Colon (tissue), 2 donors: ENCODE results near the gene XRCC1.
"Not testable (repeated sequence)": the region's sequence is repeated elsewhere in the genome, so short reads cannot be mapped to it uniquely, and the experiment has no call there.

Experiments
- FAIRE-seq: peaks from 2 replicates; lab custom pipeline; 2012; peaks lifted over from hg19 to GRCh38; lab: Jason Lieb, UNC
- donor health status: control.
- donor health status: control.

Gene XRCC1

DNA sequence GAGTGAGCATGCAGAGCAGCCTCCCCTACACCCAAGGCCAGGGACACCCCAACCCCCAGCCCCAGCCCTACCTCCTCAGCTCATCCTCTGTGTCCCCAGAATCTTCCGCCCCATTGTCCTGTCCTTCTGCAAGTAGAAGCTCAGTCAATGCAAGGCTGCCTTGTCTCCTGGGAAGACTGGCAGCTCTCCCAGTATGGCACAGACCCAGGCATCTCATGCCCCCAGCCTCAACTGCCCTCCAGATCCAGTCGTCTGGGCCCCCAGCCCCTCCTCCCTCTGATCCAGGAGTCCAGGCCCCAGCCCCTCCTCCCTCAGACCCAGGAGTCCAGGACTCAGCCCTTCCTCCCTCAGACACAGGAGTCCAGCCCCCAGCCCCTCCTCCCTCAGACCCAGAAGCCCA lies 29.3 kb downstream of the XRCC1 start:
- no peak for FAIRE-seq

DNA sequence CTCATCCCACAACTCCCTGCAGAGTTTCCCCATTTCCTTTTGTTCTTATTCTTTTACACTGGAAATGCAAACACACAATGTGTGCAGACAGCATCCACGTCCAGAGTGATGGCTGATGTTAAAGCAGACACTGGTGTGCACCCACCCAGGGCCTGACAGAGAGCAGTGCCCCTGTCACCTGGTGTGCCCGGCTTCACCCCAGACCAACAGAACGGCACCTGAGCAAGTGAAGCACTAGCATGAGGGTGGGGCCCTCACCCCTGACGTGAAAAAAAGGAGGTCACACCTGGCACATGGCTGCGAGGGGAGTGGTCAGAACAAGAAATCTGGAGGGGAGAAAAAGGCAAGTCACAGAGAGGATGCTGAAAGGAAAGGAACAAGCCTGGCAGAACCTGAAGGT lies 30.1 kb downstream of the XRCC1 start:
- no peak for FAIRE-seq

DNA sequence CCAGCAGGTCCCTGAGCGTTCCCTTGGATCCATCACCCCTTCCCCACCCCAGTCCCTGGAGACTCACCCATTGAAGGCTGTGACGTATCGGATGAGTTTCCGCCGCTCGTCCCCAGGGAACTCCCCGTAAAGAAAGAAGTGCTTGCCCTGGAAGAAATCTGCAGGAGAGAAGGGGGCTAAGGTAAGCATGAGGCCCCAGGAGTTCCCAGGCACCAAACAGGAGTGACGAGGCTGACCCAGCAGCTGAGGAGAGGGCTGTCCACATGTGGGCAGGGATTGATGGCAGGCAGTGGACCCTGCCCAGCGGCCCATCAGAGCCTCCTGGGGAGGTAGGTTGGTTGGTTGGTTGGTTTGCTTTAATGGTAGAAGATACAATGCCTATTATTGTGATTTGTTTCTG lies 31.2 kb downstream of the XRCC1 start:
- no peak for FAIRE-seq

DNA sequence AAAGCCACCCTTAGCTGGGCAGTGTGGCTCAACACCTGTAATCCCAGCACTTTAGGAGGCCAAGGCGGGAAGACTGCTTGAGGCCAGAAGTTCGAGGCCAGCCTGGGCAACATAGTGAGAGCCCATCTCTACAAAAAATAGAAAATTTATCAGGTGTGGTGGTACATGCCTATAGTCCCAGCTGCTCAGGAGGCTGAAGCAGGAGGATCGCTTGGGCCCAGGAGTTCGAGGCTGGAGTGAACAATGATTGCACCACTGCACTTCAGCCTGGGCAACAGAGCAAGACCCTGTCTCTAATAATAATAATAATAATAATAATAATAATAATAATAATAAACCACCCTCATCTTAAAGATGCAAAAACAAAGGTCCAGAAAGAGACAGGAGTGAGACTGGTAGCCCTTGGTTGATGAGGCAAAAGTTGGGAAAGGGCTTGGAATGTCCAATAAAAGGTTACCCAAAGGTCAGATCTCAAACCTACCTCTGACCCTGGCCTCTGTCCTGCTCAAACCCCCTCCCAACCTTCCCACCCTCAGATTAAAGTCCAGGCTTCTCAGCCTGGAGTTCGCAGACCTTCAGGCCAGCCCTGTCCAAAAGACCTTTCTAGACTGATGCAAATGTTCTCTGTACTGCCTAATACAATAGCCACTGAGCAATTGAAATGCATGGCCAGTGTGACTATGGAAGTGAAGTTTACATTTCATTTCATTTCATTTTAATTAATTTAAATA lies 33.2 kb downstream of the XRCC1 start:
- no peak for FAIRE-seq

DNA sequence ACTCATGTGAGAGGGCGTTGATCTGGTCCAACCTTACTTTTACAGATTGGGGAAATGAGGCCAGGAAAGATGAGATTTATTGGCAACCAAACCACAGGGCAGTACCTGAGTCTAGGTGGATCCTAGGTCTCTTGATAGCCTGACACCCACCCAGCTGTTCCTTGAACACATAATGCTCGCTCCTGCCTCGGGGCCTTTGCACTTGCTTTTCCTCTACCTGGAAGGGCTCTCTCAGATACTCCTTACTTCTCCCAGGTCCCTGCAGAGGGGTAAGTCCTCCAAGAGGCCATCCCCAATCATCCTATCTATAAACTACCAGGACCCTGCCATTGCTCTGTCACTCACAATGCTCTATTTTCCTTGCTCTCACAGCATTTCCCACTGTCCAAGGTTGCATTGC lies 34.9 kb downstream of the XRCC1 start:
- no peak for FAIRE-seq

DNA sequence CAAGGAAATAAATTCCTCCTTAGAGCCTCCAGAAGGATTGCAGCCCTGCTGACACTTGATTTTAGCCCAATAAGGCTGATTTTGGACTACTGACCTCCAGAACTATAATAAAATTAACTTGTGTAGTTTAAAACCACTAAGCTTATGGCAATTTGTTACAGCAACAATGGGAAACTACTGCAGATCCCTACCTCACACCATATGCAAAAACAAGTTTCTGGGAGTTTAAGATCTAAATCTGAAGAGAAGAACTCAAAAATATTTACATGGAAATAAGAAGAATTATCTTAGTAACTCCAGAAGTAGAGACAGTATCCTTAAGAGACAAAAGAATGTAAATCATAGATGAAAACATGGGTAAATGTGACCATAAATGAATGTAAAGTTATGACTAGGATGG lies 36.4 kb downstream of the XRCC1 start:
- no peak for FAIRE-seq

DNA sequence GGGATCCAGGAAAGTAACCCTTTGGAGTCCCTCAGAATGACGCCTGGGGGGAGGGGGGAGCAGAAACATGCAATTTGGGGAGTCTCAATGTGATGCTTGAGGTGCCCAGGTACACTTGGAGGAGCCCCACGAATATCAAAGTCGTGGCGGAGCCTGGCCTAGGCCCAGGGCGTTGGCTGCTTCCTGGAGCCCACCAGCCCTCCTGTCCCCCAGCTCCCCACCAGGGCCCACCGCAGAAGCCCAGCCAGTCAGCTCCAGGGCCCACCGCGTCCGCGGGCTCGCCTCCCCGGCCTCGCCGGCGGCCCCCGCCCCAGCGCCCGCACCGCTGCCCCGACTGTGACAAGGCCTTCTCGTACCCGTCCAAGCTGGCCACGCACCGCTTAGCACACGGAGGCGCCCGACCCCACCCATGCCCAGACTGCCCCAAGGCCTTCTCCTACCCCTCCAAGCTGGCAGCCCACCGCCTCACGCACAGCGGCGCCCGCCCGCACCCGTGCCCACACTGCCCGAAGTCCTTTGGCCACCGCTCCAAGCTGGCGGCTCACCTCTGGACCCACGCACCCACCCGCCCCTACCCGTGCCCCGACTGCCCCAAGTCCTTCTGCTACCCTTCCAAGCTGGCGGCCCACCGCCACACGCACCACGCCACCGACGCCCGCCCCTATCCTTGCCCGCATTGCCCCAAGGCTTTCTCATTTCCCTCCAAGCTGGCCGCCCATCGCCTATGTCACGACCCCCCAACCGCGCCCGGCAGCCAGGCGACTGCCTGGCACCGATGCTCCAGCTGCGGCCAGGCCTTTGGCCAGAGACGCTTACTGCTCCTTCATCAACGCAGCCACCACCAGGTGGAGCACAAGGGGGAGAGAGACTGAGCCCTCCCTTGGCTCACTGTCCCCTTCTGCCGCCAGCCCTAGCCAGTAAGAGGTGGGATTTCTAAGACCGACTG lies 40.2 kb downstream of the XRCC1 start:
- no peak for FAIRE-seq

DNA sequence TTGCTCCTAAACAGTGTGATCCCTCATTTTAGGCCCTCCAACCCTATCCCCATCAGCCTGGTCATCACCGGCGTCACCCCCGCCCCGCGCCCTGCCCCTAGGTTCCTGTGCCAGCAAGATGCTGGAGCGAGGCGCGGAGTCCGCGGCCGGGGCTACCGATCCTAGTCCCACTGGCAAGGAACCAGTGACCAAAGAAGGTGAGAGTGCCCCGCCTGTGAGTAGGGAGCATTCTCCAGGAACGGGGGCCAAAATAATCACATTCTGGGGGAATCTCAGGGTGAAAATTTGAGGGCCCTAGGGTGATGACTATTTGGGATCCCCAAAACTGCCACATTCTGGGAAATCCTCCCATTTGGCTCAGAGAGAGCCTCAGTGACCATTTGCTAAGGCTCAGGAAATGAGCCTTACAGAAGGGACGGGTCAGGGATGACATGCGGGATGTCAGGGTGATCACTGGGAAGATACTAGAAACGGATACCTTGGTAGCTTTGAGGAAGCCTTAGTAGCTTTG lies 41.0 kb downstream of the XRCC1 start:
- FAIRE-seq, result no peak

DNA sequence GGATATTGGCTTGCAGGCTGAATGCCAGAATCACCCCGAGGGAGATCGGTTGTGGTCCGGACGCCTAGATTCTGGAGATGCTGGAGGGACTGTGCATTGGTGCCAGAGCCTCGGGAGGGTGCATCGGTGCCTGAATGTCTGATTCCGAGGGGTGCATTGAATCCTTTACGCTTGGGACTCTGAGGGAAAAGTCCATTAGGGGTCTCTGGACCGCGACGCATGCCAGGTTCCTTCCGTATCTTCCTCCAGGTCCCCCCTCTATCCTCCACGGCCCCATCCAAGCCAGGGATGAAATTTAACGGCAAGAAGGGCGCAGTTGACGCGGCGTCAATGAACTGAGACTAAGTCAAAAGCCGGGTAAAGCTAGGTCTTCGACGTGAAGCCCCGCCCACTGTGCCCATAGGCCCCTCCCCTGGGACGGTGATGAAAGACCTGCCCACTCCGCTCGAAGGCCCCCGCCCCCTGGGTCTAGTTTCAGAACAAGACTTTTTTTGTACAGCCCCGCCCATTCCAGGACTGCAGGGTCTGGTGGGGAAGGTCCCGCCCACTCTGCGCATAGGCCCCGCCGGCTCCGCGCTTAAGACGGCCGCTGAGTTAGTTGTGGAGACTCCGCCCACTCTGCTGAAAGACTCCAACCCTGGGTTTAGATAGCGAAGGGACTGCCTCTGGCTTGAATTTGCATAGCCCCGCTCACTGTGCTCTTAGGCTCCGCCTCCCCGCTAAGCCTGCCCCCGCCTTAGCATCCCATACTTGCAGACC lies 41.6 kb downstream of the XRCC1 start:
- FAIRE-seq, result peak; percentile 53

DNA sequence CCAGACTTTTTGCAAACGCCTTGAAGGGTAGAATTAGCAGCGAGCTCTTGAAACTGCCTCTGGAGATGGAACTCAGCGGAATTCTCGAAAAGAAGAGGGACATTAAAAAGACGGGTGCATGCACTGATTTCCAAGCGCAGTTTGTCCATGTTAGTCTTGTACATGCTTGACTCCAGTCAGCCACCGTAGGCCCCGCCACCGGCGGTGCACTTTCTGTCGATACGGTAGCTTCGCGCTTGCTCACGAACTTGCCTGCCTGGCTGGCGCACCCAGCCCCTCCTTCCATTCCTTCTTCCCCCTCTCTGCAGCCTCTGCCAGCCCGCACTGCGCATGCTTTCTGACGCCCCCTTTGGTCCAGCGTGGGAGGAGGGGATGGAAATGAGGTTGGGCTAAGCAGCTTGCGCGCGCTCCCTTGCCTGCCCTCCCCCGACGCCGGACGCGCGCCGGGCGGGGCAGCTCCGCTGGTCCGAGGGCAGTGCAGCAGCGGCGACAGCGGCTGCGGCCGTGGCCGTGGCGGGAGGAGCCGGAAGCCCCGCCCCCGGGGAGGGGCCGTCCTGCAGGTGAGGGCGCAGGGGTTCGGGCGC lies 42.3 kb downstream of the XRCC1 start, which contains the start of gene ZNF575:
Gene ZNF575, plus strand, starts transcription at position 227 of the 584 bp plus-strand sequence. CDS start 1,235 bp downstream, outside the sequence.
- no peak for FAIRE-seq

DNA sequence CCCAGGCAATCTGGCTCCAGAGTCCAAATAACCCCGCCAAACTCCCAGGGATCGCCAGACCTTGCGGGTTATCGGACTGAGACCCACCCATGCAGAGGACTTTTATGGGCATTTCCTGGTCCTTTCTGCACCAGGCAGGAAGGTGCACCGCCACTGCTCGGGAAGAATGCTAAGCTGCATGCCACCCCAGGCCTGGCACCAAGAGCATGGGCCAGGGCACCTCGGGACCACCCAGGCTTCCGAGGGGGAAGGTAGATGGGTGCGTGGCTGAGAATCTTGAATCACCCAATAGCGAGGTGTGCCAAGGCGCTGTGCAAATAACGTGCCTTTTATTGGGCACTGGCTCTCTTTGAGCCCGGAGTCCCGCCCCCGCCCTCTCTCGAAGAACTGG lies 42.8 kb downstream of the XRCC1 start:
- FAIRE-seq, result no peak

DNA sequence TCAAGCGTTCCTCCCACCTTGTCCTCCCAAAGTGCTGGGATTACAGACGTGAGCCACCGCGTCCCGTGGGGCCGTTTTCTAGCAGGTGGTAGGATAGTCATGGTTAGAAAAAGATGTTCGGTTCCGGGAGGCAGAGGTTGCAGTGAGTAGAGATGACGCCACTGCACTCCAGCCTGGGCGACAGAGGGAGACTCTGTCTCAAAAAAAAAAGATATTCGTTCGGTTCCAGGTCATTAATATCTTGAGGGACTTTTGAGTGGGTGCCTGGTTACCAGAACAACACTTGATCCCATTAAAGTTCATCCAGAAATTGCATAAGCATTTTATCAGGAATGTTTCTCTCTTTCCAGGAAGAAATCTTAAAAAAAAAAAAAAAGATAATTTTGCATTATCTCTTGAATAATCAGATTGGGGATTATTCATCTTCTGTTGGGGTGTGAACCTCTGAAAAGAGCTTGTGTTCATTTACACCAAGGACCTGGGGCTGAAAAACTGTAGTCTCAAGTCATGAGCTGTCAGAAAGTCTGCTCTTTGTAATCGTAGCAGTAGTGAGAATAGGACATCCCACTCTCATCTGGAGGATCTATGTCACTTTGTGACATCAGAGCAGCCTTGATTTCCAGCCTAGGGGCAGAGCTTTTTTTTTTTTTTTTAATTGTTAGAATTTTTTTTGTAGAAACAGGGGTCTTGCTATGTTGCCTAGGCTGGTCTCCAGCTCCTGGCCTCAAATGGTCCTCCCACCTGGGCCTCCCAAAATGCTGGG lies 47.3 kb downstream of the XRCC1 start:
- FAIRE-seq, result no peak

DNA sequence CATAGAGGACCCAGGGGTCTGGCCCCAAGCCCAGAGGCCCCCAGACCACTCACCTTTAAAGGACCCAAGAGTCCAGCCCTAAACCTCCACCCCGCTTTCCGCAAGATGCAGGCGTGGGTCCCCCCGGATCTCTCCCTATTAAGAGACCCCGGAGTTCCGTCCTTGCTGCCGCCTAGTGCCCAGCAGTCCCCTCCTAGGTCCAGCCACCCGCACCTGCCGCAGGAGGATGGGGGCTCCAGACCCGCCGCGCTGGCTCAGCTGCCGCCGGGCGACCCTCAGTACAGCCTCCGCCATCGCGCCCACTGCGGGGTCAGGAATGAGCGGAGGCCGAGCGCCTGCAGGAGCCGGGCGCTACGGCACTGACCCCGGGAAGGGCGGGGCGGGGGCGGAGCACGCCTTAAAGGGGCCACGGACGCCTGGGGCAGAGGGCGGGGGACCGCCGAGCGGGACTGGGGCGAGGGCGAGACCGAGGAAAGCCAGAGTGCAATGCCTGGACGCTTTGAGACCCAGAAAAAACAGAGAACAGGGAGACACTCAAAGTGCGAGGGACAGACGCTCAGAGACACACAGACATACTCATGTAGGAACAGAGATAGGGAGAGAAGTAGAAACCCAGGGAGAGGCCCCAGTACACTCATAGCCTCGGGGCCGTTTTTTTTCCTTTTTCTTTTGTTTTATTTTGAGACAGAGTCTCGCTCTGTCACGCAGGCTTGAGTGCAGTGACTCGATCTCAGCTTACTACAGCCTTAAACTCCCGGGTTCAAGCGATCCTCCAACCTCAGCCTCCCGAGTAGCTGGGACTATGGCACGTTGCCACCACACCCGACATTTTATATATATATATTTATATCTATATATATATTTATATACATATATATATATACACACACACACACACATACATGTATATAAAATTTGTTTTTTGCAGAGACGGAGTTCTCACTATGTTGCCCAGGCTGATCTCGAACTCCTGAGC lies 48.2 kb downstream of the XRCC1 start, which contains the start of gene ETHE1:
Gene ETHE1, minus strand, starts transcription at position 318 of the 976 bp plus-strand sequence. Its CDS starts 24 bp downstream, at position 294.
- no peak for FAIRE-seq

DNA sequence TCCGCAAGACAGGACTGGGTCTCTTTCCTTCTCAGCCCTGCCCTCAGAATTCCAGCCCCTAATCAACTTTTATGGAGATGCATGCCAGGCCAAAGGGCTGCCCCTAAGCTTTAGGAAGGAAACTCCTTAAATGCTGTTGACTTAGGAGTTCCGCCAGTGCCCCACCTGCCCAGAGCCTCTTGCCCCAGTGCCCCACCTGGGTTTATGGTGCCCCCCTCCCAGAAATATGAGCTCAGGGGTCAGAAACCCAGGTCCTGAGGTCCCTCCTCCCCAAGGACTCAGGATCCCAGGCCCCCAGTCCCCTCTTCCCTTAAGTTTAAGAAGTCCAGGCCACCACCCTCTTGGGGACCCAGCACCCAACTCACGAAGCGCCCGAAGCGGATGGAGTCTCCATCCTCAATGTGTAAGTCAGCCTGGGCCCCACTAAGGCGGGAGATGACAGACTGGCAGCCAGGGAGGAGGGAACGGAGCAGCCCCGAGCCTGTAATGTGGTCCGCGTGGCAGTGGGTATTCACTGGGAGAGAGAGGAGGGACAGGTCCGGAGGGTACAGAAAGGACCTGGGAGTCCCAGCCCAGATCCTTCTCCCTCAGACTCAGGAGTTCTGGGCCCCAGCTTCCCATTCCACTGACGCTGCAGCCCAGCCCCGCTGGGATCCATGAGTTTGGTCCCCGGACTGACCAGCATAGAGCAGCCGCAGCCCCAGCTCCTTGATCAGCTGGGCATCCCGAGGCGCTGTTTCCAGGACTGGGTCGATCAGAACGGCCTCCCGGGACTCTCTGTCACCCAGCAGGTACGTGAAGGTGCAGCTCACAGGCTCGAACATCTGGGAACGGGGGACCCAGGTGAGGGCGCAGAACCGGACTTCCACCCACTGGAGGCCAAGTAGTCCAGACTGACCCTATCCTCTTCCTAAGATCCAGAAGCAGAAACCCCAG lies 49.2 kb downstream of the XRCC1 start:
- no peak for FAIRE-seq

DNA sequence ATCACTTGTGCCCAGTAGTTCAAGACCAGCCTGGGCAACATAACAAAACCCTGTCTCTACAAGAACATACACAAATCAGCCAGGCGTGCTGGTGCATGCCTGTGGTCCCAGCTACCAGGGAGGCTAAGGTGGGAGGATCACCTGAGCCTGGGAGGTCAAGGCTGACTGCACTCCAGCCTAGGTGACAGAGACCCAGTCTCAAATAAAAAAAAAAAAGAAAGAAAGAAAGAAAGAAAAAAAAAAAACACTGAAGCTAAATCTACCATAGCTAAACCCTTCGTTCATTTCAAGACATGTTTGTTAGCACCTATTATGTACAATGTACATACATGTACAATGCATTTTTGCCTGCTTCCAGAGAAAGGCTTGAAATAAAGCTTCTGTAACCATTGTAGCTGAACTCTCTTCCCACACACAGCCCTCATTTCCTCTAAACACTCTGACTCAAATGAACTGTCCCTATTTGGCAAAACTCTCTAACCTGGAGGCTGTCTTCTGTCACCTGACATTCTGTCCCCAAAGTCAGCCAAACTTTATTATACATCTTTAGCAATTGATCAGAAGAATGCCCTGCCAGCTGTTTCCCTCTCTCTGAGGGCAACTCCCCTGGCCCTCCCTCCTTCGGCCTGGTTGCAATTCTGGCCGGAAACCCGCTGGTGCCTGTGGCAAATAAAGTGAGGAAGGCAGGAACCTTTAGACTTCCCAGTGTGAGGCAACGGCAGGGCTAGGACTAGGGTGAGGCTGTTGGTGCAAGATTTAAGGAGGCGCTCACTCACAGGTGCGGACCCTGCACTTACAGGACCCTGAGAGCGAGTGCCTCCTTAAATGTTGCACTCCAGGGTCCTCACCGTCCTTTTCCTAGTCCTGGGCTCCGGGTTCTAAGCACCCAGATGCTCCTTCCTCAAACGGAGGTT lies 50.1 kb downstream of the XRCC1 start:
- no peak for FAIRE-seq

DNA sequence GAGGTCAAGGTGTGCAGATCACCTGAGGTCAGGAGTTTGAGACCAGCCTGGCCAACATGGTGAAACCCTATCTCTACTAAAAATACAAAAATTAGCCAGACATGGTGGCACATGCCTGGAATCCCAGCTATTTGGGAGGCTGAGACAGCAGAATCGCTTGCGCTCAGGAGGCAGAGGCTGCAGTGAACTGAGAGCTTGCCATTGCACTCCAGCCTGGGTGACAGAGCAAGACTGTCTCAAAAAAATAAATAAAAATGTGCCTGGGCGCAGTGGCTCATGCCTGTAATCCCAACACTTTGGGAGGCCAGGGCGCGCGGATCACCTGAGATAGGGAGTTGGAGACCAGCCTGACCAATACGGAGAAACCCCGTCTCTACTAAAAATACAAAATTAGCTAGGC lies 51.6 kb downstream of the XRCC1 start:
- FAIRE-seq, result not testable (repeated sequence)

DNA sequence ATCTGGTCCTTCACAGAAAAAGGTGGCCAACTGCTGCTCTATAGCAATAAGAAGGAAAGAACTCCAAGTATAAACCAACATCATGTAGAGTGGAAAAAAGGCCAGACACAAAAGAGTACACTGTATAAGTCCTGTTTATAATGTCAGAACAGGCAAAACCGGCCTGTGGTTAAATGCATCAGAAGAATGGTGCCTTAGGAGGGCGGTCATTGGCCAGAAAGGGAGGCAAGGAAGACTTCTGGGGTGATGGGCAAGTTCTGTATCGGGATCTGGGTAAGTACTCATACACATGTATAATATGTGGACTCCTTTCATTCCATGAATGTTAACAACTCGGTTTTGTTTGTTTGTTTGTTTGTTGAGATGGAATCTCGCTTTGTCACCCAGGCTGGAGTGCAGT lies 52.4 kb downstream of the XRCC1 start:
- FAIRE-seq, result no peak
